Effector memory CD8-positive, alpha-beta T cell (primary cell): ENCODE results near the gene COL26A1.

Experiments used
- ATAC-seq: fragments of 150-1000 bp; cut with Tn5 transposase; replicated peaks from 2 replicates; pipeline ENCODE4 v1.10.0; 2021; ENCODE audit warnings: mild to moderate bottlenecking, moderate library complexity
- DNase-seq, 3 experiments: peaks; one replicate each; pipeline ENCODE4 v3.0.0; 2021
- H3K27ac Mint-ChIP-seq, 2 donors: one replicate each; pipeline ENCODE4 v1.8.0; 2022; ENCODE audit warnings: mild to moderate bottlenecking in 2 of 2, mixed read lengths in 2 of 2, moderate library complexity in 2 of 2
- H3K27me3 Mint-ChIP-seq, 2 donors: one replicate each; pipeline ENCODE4 v1.8.0; 2022; ENCODE audit warnings: mixed read lengths in 2 of 2
- H3K36me3 Mint-ChIP-seq: one replicate; pipeline ENCODE4 v1.8.0; 2022; ENCODE audit warnings: mild to moderate bottlenecking, moderate library complexity, mixed read lengths; ENCODE audit not compliant: insufficient read depth
- H3K4me1 Mint-ChIP-seq, 2 donors: one replicate each; pipeline ENCODE4 v1.8.0; 2022; ENCODE audit warnings: low read depth in 2 of 2, mixed read lengths in 2 of 2
- H3K4me3 Mint-ChIP-seq, 2 donors: one replicate each; pipeline ENCODE4 v1.8.0; 2022; ENCODE audit warnings: mild to moderate bottlenecking in 2 of 2, mixed read lengths in 2 of 2, moderate library complexity in 2 of 2
- H3K9me3 Mint-ChIP-seq, 2 donors: one replicate each; pipeline ENCODE4 v1.8.0; 2022; ENCODE audit warnings: mixed read lengths in 2 of 2

The COL26A1 gene

GRCh38 chr7:101589052-101589451, 226.4 kb downstream of the COL26A1 start:
- DNase-seq = no peak
- ATAC-seq = no peak
- Mint-ChIP-seq H3K4me3 (no peak overlapping the region), H3K27ac (no peak overlapping the region), H3K27me3 (peaks cover under 1 to 2% of the 10 kb centered on the region in 2 donors), H3K36me3 (peaks cover 4% of the 10 kb centered on the region), H3K9me3 (no peaks in the 10 kb centered on the region), H3K4me1 (peaks cover 0 to 7% of the 10 kb centered on the region in 2 donors)

GRCh38 chr7:101589976-101590662, 227.4 kb downstream of the COL26A1 start:
- Mint-ChIP-seq H3K4me3 (no peak overlapping the region), H3K27me3 (no peaks in the 10 kb centered on the region), H3K27ac (no peak overlapping the region), H3K4me1 (peaks cover 0 to 7% of the 10 kb centered on the region in 2 donors), H3K9me3 (no peaks in the 10 kb centered on the region), H3K36me3 (peaks cover 4% of the 10 kb centered on the region)
- ATAC-seq (no peak), DNase-seq (no peak)

- Mint-ChIP-seq H3K27me3 (no peaks in the 10 kb centered on the region), H3K9me3 (no peaks in the 10 kb centered on the region), H3K36me3 (peaks cover 4% of the 10 kb centered on the region), H3K4me1 (peaks cover 0 to 7% of the 10 kb centered on the region in 2 donors), H3K4me3 (no peak overlapping the region), H3K27ac (no peak overlapping the region)
- no peak for DNase-seq
- no peak for ATAC-seq
These were observed 228.2 kb downstream of the COL26A1 start for GRCh38 chr7:101590663-101591435.

GRCh38 chr7:101591504-101591903, 228.8 kb downstream of the COL26A1 start:
- peaks cover 4% of the 10 kb centered on the region for H3K36me3 Mint-ChIP-seq
- DNase-seq (no peak), ATAC-seq (no peak)
- H3K27me3 Mint-ChIP-seq = no peaks in the 10 kb centered on the region
- H3K9me3 Mint-ChIP-seq = no peaks in the 10 kb centered on the region
- peaks cover 0 to 7% of the 10 kb centered on the region in 2 donors for H3K4me1 Mint-ChIP-seq
- H3K27ac Mint-ChIP-seq = no peak overlapping the region
- no peak overlapping the region for H3K4me3 Mint-ChIP-seq

GRCh38 chr7:101593556-101593955, 230.9 kb downstream of the COL26A1 start:
- Mint-ChIP-seq H3K27ac (no peak overlapping the region), H3K4me1 (no peaks in the 10 kb centered on the region), H3K27me3 (no peaks in the 10 kb centered on the region), H3K9me3 (no peaks in the 10 kb centered on the region), H3K4me3 (no peak overlapping the region), H3K36me3 (no peaks in the 10 kb centered on the region)
- no peak for ATAC-seq
- no peak for DNase-seq

GRCh38 chr7:101594790-101595189, 232.1 kb downstream of the COL26A1 start:
- Mint-ChIP-seq H3K4me3 (no peak overlapping the region), H3K36me3 (no peaks in the 10 kb centered on the region), H3K9me3 (no peaks in the 10 kb centered on the region), H3K27me3 (no peaks in the 10 kb centered on the region), H3K4me1 (no peaks in the 10 kb centered on the region), H3K27ac (no peak overlapping the region)
- DNase-seq (no peak), ATAC-seq (no peak)

- no peaks in the 10 kb centered on the region for H3K4me1 Mint-ChIP-seq
- DNase-seq = no peak
- no peaks in the 10 kb centered on the region for H3K27me3 Mint-ChIP-seq
- no peak for ATAC-seq
- no peaks in the 10 kb centered on the region for H3K36me3 Mint-ChIP-seq
- no peak overlapping the region for H3K4me3 Mint-ChIP-seq
- no peak overlapping the region for H3K27ac Mint-ChIP-seq
- H3K9me3 Mint-ChIP-seq = no peaks in the 10 kb centered on the region
These were observed 232.6 kb downstream of the COL26A1 start for GRCh38 chr7:101595246-101595645.

- H3K27me3 Mint-ChIP-seq = peaks cover 0 to 1% of the 10 kb centered on the region in 2 donors
- DNase-seq = no peak
- no peaks in the 10 kb centered on the region for H3K4me1 Mint-ChIP-seq
- H3K27ac Mint-ChIP-seq = no peak overlapping the region
- H3K9me3 Mint-ChIP-seq = no peaks in the 10 kb centered on the region
- no peak overlapping the region for H3K4me3 Mint-ChIP-seq
- H3K36me3 Mint-ChIP-seq = no peaks in the 10 kb centered on the region
- ATAC-seq = no peak
These were observed 233.3 kb downstream of the COL26A1 start for GRCh38 chr7:101595766-101596537.

- DNase-seq (no peak), ATAC-seq (no peak)
- Mint-ChIP-seq H3K27ac (no peak overlapping the region), H3K4me3 (no peak overlapping the region), H3K9me3 (no peaks in the 10 kb centered on the region), H3K36me3 (no peaks in the 10 kb centered on the region), H3K27me3 (peaks cover 0 to 11% of the 10 kb centered on the region in 2 donors), H3K4me1 (no peaks in the 10 kb centered on the region)
These were observed 234.2 kb downstream of the COL26A1 start for GRCh38 chr7:101596898-101597297.

GRCh38 chr7:101597941-101598340, 235.3 kb downstream of the COL26A1 start:
- Mint-ChIP-seq H3K4me1 (peaks cover 0 to 5% of the 10 kb centered on the region in 2 donors), H3K36me3 (no peaks in the 10 kb centered on the region), H3K27me3 (peaks cover 0 to 21% of the 10 kb centered on the region in 2 donors), H3K9me3 (no peaks in the 10 kb centered on the region), H3K27ac (no peak overlapping the region), H3K4me3 (no peak overlapping the region)
- ATAC-seq (no peak), DNase-seq (no peak)

GRCh38 chr7:101598422-101598985, 235.8 kb downstream of the COL26A1 start:
- no peak overlapping the region for H3K4me3 Mint-ChIP-seq

GRCh38 chr7:101598986-101599771, 236.5 kb downstream of the COL26A1 start:
- no peak overlapping the region for H3K27ac Mint-ChIP-seq
- peaks cover 0 to 5% of the 10 kb centered on the region in 2 donors for H3K4me1 Mint-ChIP-seq
- ATAC-seq = no peak
- no peaks in the 10 kb centered on the region for H3K9me3 Mint-ChIP-seq
- DNase-seq = no peak
- H3K36me3 Mint-ChIP-seq = no peaks in the 10 kb centered on the region
- peaks cover 0 to 23% of the 10 kb centered on the region in 2 donors for H3K27me3 Mint-ChIP-seq
- no peak overlapping the region for H3K4me3 Mint-ChIP-seq

More at GRCh38 chr7:101598422-101598985, 235.8 kb downstream of the COL26A1 start:
- no peaks in the 10 kb centered on the region for H3K36me3 Mint-ChIP-seq
- peaks cover 0 to 23% of the 10 kb centered on the region in 2 donors for H3K27me3 Mint-ChIP-seq
- no peak overlapping the region for H3K27ac Mint-ChIP-seq
- ATAC-seq (no peak), DNase-seq (no peak)
- H3K9me3 Mint-ChIP-seq = no peaks in the 10 kb centered on the region
- peaks cover 0 to 5% of the 10 kb centered on the region in 2 donors for H3K4me1 Mint-ChIP-seq

GRCh38 chr7:101599787-101600186, 237.1 kb downstream of the COL26A1 start:
- H3K27ac Mint-ChIP-seq = no peak overlapping the region
- H3K27me3 Mint-ChIP-seq = peaks cover 0 to 23% of the 10 kb centered on the region in 2 donors
- no peak for DNase-seq
- no peaks in the 10 kb centered on the region for H3K36me3 Mint-ChIP-seq
- H3K4me1 Mint-ChIP-seq = peaks cover 0 to 5% of the 10 kb centered on the region in 2 donors
- H3K9me3 Mint-ChIP-seq = no peaks in the 10 kb centered on the region
- no peak overlapping the region for H3K4me3 Mint-ChIP-seq
- no peak for ATAC-seq
